ENCODE results near the gene PIK3R1.

GRCh38 chr5:68177676-68178075 lies 37.9 kb upstream of the PIK3R1 start:
- no peak for TF ChIP-seq CTCF (IDR thresholded peaks at IDR 0.05)
- TF ChIP-seq POLR2A (IDR thresholded peaks at IDR 0.05): no peak
- TF ChIP-seq EP300 (IDR thresholded peaks at IDR 0.05): no peak
- no peak for TF ChIP-seq POLR2AphosphoS5 (IDR thresholded peaks at IDR 0.05)

Data from stomach (tissue), 4 donors.